22Rv1 (cell line): ENCODE measurements around the gene CDC42BPB.

Experiments
- CTCF ChIP-seq: fragments of 450-650 bp; IDR thresholded peaks from 2 replicates; pipeline ENCODE4 v1.5.1; 2017; ENCODE audit warnings: mild to moderate bottlenecking
- ZFX ChIP-seq: fragments of 450-650 bp; IDR thresholded peaks from 2 replicates; pipeline ENCODE4 v1.6.1; 2017; ENCODE audit warnings: antibody characterized with exemption, borderline replicate concordance

GRCh38 chr14:103091041-103091882 is 33.9 kb upstream of the CDC42BPB start:
- TF ChIP-seq CTCF = peak; percentile 34; the same call in 1 of the 2 replicates
- no peak for TF ChIP-seq ZFX
